NCI-H1417 (cell line): ENCODE measurements around the gene BRAP.
"Not testable (repeated sequence)": the region's sequence is repeated elsewhere in the genome, so short reads cannot be mapped to it uniquely, and the experiment has no call there.

ENCODE experiments used
- DNase-seq, 3 experiments: peaks; one replicate each; lab custom pipeline; 2025; lab: John Stamatoyannopoulos, UW

The BRAP gene, protein sequence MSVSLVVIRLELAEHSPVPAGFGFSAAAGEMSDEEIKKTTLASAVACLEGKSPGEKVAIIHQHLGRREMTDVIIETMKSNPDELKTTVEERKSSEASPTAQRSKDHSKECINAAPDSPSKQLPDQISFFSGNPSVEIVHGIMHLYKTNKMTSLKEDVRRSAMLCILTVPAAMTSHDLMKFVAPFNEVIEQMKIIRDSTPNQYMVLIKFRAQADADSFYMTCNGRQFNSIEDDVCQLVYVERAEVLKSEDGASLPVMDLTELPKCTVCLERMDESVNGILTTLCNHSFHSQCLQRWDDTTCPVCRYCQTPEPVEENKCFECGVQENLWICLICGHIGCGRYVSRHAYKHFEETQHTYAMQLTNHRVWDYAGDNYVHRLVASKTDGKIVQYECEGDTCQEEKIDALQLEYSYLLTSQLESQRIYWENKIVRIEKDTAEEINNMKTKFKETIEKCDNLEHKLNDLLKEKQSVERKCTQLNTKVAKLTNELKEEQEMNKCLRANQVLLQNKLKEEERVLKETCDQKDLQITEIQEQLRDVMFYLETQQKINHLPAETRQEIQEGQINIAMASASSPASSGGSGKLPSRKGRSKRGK

DNA sequence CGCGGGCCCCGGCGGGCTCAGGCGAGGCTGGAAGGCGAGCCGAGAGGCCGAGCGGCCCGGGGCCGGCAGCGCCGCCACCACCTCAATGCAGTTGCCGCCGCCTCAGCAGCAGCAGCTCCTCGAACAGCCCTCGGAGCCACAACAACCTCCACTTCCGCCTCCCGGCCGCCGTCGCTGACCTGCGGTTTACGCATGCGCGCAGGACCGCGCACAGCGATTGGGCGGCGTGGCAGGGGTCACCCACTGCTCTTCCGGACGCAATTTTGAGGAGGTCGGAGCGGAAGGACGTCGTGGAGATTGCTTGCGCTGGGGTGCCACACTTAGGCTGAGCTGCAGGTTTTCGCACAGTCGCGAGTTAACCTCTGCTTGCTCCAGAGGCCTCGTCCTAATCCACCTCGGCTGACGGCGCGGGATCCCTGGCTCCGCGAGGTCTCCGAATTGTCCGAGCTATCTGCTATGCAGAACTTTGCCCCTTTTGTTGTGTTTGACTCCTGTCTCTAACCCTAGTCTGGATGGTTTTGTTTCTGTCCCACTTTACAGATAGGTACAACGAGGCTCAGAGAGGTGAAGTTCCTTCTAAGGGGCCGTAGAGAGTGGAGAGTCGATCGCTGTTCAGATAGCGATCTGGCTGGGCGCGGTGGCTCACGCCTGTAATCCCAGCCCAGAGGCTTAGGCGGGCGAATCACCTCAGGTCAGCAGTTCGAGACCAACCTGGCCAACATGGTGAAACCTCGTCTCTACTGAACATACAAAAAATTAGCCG is at the start of gene BRAP, which contains the start of gene ACAD10:
Gene BRAP (minus strand): TSS at position 146 of the 763 bp plus-strand sequence. CDS start 164 bp downstream, outside the sequence.
Gene ACAD10 (plus strand): TSS at position 243 of the 763 bp plus-strand sequence. CDS start 6,657 bp downstream, outside the sequence.
- DNase-seq, result peak; percentile 96 to 97 (median 97)

DNA sequence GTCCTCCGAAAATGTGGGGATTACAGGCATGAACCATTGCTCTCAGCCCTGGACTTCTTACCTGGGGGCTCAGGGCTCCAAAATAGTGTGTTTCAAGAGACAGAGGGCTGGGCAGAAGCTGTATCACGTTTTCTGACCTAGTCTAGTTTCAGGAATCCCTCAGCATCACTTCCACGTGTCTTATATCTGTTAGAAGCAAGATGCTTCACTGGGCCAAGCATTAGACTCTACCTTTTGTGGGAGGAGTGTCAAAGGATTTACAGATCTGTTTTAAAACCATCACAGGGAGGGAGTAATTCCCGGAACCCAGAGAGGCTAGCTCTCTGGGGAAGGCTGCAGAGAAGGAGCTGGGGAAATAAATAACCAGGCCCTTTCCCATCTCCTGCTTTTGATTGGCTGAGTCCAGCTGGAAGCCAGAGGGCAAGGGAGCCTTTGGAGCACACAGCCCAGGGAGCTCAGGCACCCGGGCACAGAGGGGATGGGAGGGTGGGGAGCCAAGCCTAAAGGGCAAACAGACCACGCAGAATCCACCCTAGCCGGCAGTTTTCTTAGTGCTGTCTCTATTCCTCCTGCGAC is 47.7 kb upstream of the BRAP start:
- no peak for DNase-seq

DNA sequence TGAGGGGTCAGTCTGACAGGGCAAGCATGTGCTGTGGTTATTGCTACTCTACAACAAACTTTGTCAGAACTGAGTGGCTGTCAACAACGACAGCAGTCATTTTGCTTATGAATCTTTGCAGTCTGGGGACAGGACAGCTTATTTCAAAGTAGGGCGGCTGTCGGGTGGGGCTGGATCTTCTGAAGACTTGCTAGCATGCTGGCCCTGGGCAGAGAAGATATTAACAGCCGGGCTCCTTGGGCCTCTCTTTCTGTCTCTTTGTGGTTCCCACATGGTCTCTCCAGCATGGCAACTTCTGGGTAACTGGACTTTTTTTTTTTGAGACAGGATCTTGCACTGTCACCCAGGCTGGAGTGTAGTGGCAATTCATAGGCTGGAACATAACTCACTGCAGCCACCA is 47.0 kb upstream of the BRAP start:
- DNase-seq, result no peak

DNA sequence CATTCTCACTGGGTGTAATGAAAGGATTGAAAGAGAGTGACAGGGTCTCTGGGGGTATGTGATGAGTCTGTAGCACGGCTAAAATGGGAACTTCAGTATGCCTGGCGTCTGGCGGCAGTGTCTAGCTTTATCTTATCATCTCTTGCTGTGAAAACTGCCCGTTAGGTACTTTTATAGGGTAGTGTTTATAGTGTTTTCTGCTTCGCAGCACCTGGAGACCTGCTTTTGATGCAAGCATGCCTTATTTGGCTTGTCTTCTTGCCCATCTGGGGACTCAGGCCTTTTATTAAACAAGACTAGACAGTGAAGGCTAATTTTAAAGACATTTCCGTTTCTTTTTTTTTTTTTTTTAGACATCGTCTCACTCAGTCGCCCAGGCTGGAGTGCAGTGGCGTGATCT is 44.7 kb upstream of the BRAP start:
- no peak for DNase-seq

DNA sequence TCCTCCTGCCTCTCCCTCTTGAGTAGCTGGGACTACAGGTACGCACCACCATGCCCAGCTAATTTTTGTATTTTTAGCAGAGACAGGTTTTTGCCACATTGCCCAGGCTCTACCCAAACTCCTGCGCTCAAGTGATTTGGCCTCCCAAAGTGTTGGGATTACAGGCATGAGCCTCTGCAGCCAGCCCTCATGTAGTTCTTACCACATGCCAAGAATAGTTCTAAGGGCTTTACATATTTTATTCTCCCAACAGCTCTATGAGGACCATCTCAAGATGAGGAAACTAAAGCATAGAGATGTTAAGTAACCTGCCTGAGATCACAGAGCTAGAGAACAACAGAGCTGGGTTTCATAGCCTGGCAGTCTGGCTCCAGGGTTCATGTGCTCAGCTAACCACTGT is 43.0 kb upstream of the BRAP start:
- DNase-seq, result no peak

DNA sequence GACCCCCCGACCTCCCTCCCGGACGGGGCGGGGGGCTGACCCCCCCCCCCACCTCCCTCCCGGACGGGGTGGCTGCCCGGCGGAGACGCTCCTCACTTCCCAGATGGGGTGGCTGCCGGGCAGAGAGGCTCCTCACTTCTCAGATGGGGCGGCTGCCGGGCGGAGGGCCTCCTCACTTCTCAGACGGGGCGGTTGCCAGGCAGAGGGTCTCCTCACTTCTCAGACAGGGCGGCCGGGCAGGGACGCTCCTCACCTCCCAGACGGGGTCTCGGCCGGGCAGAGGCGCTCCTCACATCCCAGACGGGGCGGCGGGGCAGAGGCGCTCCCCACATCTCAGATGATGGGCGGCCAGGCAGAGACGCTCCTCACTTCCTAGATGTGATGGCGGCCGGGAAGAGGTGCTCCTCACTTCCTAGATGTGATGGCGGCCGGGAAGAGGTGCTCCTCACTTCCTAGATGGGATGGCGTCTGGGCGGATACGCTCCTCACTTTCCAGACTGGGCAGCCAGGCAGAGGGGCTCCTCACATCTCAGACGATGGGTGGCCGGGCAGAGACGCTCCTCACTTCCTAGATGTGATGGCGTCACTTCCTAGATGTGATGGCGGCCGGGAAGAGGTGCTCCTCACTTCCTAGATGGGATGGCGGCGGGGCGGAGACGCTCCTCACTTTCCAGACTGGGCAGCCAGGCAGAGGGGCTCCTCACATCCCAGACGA is 38.0 kb upstream of the BRAP start:
- DNase-seq, result not testable (repeated sequence)

DNA sequence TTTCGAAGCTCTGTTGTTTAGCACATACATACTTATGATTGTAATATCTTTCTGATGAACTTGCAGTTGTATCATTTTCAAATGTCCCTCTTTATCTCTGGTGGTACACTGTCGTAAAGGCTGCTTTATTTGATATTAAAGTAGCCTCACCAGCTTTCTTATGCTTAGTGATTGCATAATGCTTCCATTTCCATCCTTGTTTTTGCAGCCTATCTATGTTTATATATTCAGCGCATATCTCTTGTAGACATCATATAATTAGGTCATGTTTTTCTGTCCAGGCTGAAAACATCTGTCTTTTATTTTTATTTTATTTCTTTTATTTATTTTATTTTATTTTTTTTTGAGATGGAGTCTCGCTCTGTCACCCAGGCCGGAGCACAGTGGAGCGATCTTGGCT is 34.7 kb upstream of the BRAP start:
- DNase-seq, result no peak

DNA sequence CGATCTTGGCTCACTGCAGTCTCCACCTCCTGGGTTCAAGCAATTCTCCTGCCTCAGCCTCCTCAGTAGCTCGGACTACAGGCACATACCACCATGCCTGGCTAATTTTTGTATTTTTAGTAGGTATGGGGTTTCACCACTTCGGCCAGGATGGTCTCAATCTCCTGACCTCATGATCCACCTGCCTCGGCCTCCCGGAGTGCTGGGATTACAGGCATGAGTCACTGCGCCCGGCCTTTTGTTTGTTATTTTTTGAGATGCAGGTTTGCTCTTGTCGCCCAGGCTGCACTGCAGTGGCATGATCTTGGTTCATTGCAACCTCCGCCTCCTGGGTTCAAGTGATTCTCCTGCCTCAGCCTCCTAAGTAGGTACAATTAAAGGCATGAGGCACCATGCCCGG is 33.6 kb upstream of the BRAP start:
- DNase-seq, result not testable (repeated sequence)

DNA sequence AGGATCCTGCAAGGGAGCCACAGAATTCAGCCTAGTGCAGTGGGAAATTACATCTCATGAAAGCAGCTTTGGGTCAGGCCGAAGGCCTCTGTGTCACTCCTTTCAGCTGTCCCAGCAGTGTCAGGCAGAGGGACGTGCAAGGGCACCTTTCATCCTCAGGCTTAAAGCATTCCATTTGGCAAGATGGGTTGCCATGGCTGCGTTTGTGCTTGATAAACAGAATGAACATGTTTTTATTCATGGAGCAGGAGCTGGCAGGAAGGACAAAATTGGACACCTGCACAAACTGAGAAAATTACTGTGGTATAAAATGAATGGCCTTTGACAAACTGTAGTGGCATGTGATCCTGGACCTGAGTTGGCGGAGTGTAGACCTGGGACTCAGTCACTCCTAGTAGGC is 29.5 kb upstream of the BRAP start:
- peak in 2 of 3 experiments; percentile 38 to 81 for DNase-seq

DNA sequence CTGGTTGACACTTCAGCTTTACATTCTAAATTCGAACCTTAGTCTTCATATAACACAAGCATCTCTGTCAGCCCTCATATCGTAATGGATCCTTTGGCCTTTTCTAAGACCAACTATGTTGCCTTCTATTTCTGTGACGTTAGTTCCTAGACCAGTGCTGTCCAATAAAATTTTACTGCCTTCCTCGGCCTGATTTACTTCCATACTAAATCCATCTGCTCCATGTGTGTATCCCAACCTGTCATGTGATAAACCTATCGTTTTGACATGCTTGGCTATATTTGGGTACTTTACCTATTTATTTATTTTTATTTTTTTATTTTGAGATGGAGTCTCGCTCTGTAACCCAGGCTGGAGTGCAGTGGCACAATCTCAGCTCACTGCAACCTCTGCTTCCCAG is 20.4 kb upstream of the BRAP start:
- DNase-seq, result no peak

DNA sequence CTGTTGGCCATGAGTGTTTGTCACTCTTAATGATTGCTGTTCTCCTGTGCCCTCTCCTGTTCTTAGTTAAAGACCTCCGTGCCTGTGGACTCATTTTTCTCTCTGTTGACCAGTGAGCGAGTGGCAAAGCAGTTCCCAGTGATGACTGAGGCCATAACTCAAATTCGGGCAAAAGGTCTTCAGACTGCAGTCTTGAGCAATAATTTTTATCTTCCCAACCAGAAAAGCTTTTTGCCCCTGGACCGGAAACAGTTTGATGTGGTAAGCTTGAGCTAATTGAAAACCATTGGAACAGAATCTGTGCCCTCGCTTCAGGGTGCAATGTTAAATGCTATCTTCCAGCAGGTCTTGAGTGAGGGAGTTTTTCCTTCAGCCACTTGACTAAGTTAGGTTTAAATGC is 19.9 kb upstream of the BRAP start:
- DNase-seq, result no peak

DNA sequence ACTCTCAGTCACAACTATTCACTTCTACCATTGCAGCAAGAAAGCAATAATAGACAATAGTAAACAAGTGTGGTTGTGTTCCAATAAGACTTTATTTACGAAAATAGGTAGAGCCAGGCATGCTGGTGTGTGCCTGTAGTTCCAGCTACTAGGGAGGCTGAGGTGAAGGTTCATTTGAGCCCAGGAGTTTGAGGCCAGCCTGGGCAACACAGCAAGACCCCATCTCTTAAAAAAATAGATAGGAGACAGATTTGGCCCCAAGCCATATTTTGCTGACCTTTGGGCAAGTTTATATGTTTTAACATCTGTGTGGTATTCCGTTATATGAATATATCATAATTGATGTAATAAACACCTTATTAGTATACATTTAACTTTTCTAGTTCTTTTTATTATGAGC is 14.2 kb upstream of the BRAP start:
- no peak for DNase-seq

DNA sequence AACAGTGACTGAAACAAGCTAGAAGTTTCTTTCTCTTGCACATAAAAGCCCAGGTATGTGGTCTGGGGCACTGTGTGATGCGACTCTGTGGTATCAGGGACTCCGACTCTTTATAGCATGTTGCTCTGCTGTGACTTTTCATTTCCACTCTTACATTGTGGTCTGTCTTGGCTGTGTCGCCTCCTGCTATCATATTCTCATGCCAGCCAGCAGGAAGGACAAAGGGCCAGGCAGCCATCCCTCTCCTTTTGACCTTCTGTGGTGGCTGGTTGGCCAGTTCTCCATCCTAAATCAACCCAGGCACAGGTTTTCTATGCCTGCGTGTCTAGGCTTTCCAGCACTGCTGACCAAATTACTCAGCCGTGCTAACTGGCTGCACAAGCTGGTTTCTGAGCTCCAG is 8.1 kb upstream of the BRAP start:
- no peak for DNase-seq

DNA sequence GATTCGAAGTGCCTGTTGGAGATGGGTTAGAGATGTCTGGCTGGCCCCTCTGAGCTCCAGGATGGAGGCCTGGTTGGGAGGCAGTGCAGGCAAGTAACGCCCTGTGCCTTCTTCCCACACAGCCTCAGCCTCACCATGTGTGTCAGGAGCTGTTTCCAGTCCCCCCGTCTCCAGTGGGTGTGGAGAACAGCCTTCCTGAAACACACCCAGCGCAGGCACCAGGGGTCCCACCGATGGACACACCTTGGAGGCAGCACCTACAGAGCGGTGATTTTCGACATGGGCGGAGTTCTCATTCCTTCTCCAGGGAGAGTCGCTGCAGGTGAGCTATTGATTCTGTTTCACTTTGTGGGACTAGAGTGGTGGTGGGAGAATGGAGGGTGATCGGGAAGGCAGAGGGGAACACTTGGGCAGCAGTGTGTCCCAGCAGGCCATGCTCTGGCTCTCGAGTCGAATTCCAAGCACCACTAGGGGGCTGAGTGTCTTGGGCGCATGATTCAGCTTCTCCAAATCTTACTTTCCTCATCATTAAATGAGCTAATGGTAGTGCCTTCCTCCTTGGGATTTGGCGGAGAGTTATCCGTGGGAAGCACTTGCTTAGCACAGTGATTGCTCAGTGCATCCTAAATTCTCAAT is 6.9 kb upstream of the BRAP start:
- DNase-seq, result no peak

DNA sequence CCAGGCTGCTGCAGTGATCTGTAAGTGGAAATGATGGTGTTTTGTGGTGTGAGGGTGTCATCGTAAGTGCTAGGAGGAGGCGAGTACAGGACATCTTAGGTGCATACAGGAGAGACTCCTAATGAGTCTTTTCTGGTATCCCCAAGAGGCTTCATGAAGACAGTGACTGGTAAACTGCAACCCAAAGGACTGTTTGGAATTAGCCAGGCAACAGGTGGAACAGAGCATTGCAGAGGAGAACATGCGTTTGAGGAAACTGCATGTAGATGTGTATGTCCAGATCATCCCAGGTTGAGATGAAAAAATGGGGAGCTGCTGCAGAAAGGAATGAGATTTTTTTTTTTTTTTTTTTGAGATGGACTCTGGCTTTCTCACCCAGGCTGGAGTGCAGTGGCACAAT is 5.5 kb upstream of the BRAP start:
- DNase-seq, result no peak

DNA sequence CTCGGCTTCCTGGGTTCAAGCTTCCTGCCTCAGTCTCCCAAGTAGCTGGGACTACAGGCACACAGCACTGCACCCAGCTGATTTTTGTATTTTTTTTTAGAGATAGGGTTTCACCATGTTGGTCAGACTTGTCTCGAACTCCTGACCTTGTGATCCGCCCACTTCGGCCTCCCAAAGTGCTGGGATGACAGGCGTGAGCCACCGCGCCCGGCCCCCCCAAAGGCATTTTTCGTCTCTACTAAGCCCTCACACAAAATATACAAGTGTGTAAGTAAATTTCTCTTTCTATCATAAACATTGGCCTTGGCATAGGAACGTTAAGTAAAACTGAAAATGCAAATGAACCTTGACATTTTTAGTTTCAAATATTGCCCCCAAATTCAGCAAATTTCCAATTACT is 2.2 kb upstream of the BRAP start:
- no peak for DNase-seq

DNA sequence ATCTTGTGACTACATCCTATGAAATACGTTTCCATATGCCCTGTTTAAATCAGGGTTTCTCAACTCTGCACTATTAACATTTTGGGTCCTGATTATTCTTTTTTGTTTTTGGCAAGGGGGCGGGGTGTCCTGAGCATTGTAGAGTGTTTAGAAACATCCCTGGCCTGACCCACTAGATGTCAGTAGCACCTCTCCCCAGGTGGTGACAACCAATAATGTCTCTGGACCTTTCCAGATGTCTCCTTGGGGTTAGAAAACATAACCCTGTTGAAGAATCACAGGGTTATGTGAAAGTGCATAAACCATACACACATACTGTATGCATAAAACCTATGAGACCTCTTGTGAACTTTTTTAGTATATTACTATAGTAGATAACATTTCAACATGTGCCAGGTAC is 1.5 kb upstream of the BRAP start:
- no peak for DNase-seq

DNA sequence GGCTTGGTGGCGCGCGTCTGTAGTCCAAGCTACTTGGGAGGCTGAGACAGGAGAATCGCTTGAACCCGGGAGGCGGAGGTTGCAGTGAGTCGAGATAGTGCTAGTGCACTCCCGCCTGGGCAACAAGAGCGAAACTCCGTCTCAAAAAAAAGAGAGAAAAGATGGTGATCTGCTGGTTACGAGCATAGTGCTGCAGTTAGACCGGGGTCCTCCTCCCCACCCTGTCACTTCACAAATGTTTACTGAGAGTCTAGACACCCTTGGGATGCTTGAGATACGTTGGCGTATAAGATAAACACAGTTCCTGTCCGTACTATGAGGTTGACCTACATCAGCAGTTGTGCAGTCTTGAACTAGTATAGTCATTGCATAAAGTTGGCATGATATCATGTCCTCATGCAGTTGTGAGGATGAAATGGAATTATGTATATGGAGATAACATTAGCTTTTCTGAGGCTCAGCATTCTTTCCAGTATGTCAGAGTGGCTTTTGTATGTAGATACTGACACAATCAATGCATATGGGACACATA is 884 bp upstream of the BRAP start:
- DNase-seq, result no peak

DNA sequence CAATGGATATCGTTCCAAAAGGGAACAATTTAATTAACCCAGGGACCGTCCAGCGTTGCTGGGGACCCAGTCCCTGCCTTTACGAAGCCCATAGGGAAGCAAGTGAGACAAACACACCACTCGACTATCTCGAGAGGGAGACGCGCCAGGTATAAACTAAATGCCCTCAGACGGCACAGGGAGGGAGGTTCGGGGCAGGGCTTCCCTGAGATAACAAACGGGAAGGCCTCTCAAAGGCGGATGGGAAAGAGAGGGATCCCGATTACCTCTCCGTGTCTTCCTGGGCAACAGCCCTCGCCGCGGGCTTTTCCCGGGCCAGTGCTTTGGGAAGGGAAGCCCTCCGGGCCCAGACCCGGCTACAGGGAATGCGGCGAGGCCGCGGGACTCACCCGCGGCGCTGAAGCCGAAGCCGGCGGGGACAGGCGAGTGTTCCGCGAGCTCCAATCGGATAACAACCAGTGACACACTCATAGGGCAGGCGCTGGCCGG is 390 bp downstream of the BRAP start:
- DNase-seq, result peak in 1 of 3 experiments; percentile 70

DNA sequence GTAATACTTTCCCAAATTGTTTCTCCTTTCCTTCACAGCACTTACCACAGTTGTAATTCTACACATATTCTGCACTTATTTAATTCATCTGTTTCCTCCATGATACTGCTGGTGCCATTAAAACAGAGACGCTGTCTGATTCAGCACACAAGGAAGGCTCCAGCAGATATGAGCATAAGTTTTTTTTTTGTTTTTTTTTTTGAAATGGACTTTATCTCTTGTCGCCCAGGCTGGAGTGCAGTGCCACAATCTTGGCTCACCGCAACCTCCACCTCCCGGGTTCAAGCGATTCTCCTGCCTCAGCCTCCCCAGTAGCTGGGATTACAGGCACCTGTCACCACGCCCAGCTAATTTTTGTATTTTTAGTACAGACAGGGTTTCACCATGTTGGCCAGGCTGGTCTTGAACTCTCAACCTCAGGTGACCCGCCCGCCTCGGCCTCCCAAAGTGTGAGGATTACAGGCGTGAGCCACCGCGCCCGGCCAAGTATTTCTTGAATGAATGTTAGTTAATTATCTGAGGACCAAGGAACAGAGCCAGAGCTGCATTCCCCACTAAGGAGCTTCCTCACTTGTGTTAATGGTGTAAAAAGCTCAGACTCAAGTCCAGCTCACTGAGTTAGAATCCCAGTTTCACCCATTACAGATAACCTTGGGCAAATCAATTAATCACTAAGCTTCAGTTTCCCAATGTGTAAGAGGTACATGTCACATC is 1.1 kb downstream of the BRAP start:
- not testable (repeated sequence) for DNase-seq
